DOHH2 (cell line): Measurements from ENCODE around the gene ALDH18A1.

Experiments used
- H3F3A ChIP-seq: fragments of 200-600 bp; sonication (generic), shearing (Covaris generic); 2 replicates; pipeline ENCODE4 v1.6.0; 2016; ENCODE audit warnings: antibody characterized with exemption, mild to moderate bottlenecking; ENCODE audit not compliant: control insufficient read depth, insufficient read depth
- H3K27ac ChIP-seq: fragments of 200-600 bp; sonication (generic); 2 replicates; pipeline ENCODE4 v1.5.1; 2014; ENCODE audit warnings: low read depth, mild to moderate bottlenecking, low read length, moderate library complexity
- H3K27me3 ChIP-seq: fragments of 200-600 bp; sonication (generic); 2 replicates; pipeline ENCODE4 v1.6.1; 2014; ENCODE audit warnings: mild to moderate bottlenecking, low read length, mixed read lengths; ENCODE audit not compliant: control insufficient read depth
- H3K36me3 ChIP-seq: fragments of 200-600 bp; sonication (generic); 2 replicates; pipeline ENCODE4 v1.6.1; 2014; ENCODE audit warnings: mild to moderate bottlenecking, low read length, moderate library complexity, mixed read lengths; ENCODE audit not compliant: control insufficient read depth
- H3K4me1 ChIP-seq: fragments of 200-600 bp; sonication (generic); 2 replicates; pipeline ENCODE4 v1.6.1; 2014; ENCODE audit warnings: mild to moderate bottlenecking, low read length, mixed read lengths; ENCODE audit not compliant: control insufficient read depth
- H3K4me2 ChIP-seq: fragments of 200-600 bp; sonication (generic); 2 replicates; pipeline ENCODE4 v1.6.0; 2014; ENCODE audit warnings: mild to moderate bottlenecking, low read length, moderate library complexity
- H3K4me3 ChIP-seq: fragments of 200-600 bp; sonication (generic); 2 replicates; pipeline ENCODE4 v1.5.1; 2014; ENCODE audit warnings: mild to moderate bottlenecking, low read length, mixed read lengths
- H3K79me2 ChIP-seq: fragments of 200-600 bp; sonication (generic); 2 replicates; pipeline ENCODE4 v1.6.1; 2014; ENCODE audit warnings: mild to moderate bottlenecking, low read length, mixed read lengths; ENCODE audit not compliant: control insufficient read depth
- H3K9me2 ChIP-seq: fragments of 200-600 bp; sonication (generic); replicated peaks from 2 replicates; pipeline ENCODE4 v1.6.1; 2014; ENCODE audit warnings: mild to moderate bottlenecking, low read length, mixed read lengths; ENCODE audit not compliant: control insufficient read depth
- H3K9me3 ChIP-seq: fragments of 200-600 bp; sonication (generic); 2 replicates; pipeline ENCODE4 v1.6.1; 2014; ENCODE audit warnings: antibody characterized with exemption, low read length, mixed read lengths; ENCODE audit not compliant: control insufficient read depth, insufficient read depth
- H4K20me1 ChIP-seq: fragments of 200-600 bp; sonication (generic); 2 replicates; pipeline ENCODE4 v1.6.0; 2014; ENCODE audit warnings: low read depth, mild to moderate bottlenecking, antibody characterized with exemption, low read length, moderate library complexity; ENCODE audit not compliant: control insufficient read depth, insufficient read depth
- EZH2phosphoT487 ChIP-seq: fragments of 200-600 bp; sonication (generic); IDR thresholded peaks from 2 replicates; pipeline ENCODE4 v1.6.1; 2017; ENCODE audit warnings: borderline replicate concordance, mild to moderate bottlenecking, antibody characterized with exemption, low read length, moderate library complexity, mixed read lengths
- TF ChIP-seq, protein P1 (sequence below): fragments of 200-600 bp; sonication (generic); IDR thresholded peaks from one replicate; pipeline ENCODE4 v1.5.1; 2014; ENCODE audit warnings: antibody characterized with exemption, mild to moderate bottlenecking, low read depth, low read length; ENCODE audit not compliant: poor library complexity, severe bottlenecking

ALDH18A1 gene

DNA sequence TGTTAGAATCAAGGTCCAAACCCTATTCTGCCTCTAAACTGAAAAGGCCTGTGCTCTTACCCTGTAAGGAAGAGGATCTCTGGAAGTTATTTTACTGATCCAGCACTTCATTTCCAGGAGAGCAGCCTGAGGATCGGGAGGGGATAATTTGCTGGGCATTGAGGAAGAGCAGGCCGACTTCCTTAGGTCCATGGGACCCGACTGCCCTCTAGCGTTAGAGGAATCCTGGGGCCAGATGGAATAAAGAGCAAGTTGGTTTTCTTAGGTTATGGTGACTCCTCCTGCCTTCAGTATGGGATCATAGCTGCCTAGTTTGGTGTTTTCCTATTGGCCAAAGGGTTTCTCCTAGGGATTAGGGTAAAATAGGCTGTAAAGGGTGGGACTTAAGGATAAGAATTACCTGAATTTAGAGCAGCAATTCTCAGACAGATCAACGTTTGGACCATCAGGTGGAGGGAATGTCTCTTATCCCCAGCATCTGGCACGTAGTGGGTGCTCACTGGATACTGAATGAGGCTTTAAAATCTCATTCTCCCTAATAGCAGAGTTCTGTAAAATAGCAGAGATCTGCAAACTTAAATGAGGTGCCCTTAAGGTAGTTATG, 55.3 kb downstream of the ALDH18A1 start:
- Histone ChIP-seq H3K4me1 (no peaks in the 10 kb centered on the region), H3K9me2 (no peaks in the 10 kb centered on the region), H3K79me2 (no peaks in the 10 kb centered on the region), H3K27me3 (peaks cover 9% of the 10 kb centered on the region; the same call in 1 of the 2 replicates), H3K36me3 (peaks cover 10% of the 10 kb centered on the region), H3K9me3 (no peaks in the 10 kb centered on the region), H3K4me2 (no peak overlapping the region), H3K27ac (no peak overlapping the region), H3K4me3 (no peak overlapping the region), H4K20me1 (no peaks in the 10 kb centered on the region), H3F3A (no peaks in the 10 kb centered on the region; the same call in 1 of the 2 replicates)
- TF ChIP-seq, protein P1, sequence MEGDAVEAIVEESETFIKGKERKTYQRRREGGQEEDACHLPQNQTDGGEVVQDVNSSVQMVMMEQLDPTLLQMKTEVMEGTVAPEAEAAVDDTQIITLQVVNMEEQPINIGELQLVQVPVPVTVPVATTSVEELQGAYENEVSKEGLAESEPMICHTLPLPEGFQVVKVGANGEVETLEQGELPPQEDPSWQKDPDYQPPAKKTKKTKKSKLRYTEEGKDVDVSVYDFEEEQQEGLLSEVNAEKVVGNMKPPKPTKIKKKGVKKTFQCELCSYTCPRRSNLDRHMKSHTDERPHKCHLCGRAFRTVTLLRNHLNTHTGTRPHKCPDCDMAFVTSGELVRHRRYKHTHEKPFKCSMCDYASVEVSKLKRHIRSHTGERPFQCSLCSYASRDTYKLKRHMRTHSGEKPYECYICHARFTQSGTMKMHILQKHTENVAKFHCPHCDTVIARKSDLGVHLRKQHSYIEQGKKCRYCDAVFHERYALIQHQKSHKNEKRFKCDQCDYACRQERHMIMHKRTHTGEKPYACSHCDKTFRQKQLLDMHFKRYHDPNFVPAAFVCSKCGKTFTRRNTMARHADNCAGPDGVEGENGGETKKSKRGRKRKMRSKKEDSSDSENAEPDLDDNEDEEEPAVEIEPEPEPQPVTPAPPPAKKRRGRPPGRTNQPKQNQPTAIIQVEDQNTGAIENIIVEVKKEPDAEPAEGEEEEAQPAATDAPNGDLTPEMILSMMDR: peak; percentile 92
- no peak for TF ChIP-seq EZH2phosphoT487

DNA sequence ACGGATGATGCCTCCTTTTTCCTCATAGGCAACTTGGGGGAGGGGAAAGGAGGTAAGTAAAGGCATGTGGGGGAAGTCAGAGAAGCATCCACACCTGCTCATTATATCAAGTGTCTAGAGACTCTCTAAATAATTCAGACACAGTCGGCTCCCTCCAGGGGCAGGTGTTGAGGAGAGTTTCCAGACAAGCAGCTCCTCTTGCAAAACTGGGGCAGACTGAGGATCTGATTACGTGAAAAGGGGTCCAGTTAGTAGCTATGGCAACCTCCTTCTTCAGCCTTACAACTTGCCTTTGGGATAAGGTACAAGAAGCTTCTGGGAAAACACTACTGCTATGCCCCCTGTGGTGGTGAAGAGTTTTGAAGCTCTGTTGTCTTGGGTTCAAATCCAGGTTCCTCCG, 56.4 kb downstream of the ALDH18A1 start:
- Histone ChIP-seq H4K20me1 (no peaks in the 10 kb centered on the region), H3K4me1 (no peaks in the 10 kb centered on the region), H3K27me3 (peaks cover 9% of the 10 kb centered on the region; the same call in 1 of the 2 replicates), H3K36me3 (peaks cover under 1% of the 10 kb centered on the region; the same call in 1 of the 2 replicates), H3K4me3 (no peak overlapping the region), H3F3A (no peaks in the 10 kb centered on the region), H3K79me2 (no peaks in the 10 kb centered on the region), H3K4me2 (no peak overlapping the region), H3K27ac (no peak overlapping the region), H3K9me2 (no peaks in the 10 kb centered on the region), H3K9me3 (no peaks in the 10 kb centered on the region)
- TF ChIP-seq, protein P1: no peak
- TF ChIP-seq EZH2phosphoT487: no peak

DNA sequence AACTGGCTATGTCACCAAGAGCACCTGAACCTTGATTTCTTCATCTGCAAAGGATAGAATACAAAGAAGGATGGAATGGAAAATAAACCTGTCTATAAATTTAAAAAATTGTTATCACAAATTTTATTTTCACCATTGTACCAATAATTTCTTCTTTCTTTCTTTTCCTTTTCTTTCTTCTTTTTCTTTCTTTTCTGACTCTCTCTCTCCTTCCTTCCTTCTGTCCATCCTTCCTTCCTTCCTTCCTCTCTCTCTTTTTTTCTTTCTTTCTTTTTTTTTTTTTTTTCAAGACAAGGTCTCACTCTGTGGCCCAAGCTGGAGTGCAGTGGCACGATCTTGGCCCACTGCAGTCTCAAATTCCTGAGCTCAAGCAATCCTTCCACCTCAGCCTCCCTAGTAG, 58.7 kb downstream of the ALDH18A1 start:
- H3K36me3 ChIP-seq: no peaks in the 10 kb centered on the region
- H3K4me2 ChIP-seq: no peak overlapping the region
- H4K20me1 ChIP-seq: no peaks in the 10 kb centered on the region
- no peaks in the 10 kb centered on the region for H3F3A ChIP-seq
- TF ChIP-seq, protein P1: no peak
- no peak for TF ChIP-seq EZH2phosphoT487
- no peaks in the 10 kb centered on the region for H3K4me1 ChIP-seq
- H3K4me3 ChIP-seq: no peak overlapping the region
- no peak overlapping the region for H3K27ac ChIP-seq
- H3K79me2 ChIP-seq: no peaks in the 10 kb centered on the region
- peaks cover 9% of the 10 kb centered on the region; the same call in 1 of the 2 replicates for H3K27me3 ChIP-seq
- no peaks in the 10 kb centered on the region for H3K9me3 ChIP-seq
- no peaks in the 10 kb centered on the region for H3K9me2 ChIP-seq
